Activated T-cell treated with anti-CD3 and anti-CD28 coated beads, Interleukin-2, amount 50 U/mL, for 24 hours (primary cell): Measurements from ENCODE around the gene C2.
"Not testable (repeated sequence)": the region's sequence is repeated elsewhere in the genome, so short reads cannot be mapped to it uniquely, and the experiment has no call there.

Source experiments
- DNase-seq: peaks from one replicate; pipeline ENCODE4 v3.0.0-alpha.2; 2020
- H3K27ac Mint-ChIP-seq: 2 replicates; pipeline ENCODE4 v1.8.0; 2020; ENCODE audit warnings: mild to moderate bottlenecking, mixed read lengths
- H3K27me3 Mint-ChIP-seq: 2 replicates; pipeline ENCODE4 v1.8.0; 2020; ENCODE audit warnings: mixed read lengths
- H3K36me3 Mint-ChIP-seq: 2 replicates; pipeline ENCODE4 v1.8.0; 2020; ENCODE audit warnings: low read depth, mixed read lengths
- H3K4me1 Mint-ChIP-seq: 2 replicates; pipeline ENCODE4 v1.8.0; 2020; ENCODE audit warnings: low read depth, mixed read lengths
- H3K4me3 Mint-ChIP-seq: 2 replicates; pipeline ENCODE4 v1.8.0; 2020; ENCODE audit warnings: mild to moderate bottlenecking, moderate library complexity, mixed read lengths
- H3K9me3 Mint-ChIP-seq: 2 replicates; pipeline ENCODE4 v1.8.0; 2020; ENCODE audit warnings: mixed read lengths

The C2 gene

GRCh38 chr6:31928672-31928939 lies 1.1 kb downstream of the C2 start:
- Mint-ChIP-seq H3K36me3 (no peaks in the 10 kb centered on the region), H3K27me3 (peaks cover 7% of the 10 kb centered on the region), H3K4me1 (no peaks in the 10 kb centered on the region), H3K4me3 (no peak overlapping the region), H3K27ac (no peak overlapping the region), H3K9me3 (no peaks in the 10 kb centered on the region)
- no peak for DNase-seq

GRCh38 chr6:31930962-31931361 lies 3.4 kb downstream of the C2 start:
- DNase-seq, result no peak
- H3K27me3 Mint-ChIP-seq, result peaks cover 7% of the 10 kb centered on the region
- H3K27ac Mint-ChIP-seq, result no peak overlapping the region
- no peaks in the 10 kb centered on the region for H3K36me3 Mint-ChIP-seq
- H3K4me1 Mint-ChIP-seq, result no peaks in the 10 kb centered on the region
- H3K4me3 Mint-ChIP-seq, result no peak overlapping the region
- no peaks in the 10 kb centered on the region for H3K9me3 Mint-ChIP-seq

GRCh38 chr6:31932137-31932536 lies 4.6 kb downstream of the C2 start:
- H3K36me3 Mint-ChIP-seq, H3K4me1 Mint-ChIP-seq, DNase-seq, H3K27ac Mint-ChIP-seq, H3K27me3 Mint-ChIP-seq, H3K9me3 Mint-ChIP-seq, H3K4me3 Mint-ChIP-seq: not testable (repeated sequence)

GRCh38 chr6:31933537-31933936 lies 6.0 kb downstream of the C2 start:
- DNase-seq, result no peak
- Mint-ChIP-seq H3K9me3 (no peaks in the 10 kb centered on the region), H3K4me3 (no peak overlapping the region), H3K36me3 (no peaks in the 10 kb centered on the region), H3K4me1 (no peaks in the 10 kb centered on the region), H3K27ac (no peak overlapping the region), H3K27me3 (peaks cover 7% of the 10 kb centered on the region)

- Mint-ChIP-seq H3K9me3 (no peaks in the 10 kb centered on the region), H3K4me3 (no peak overlapping the region), H3K27me3 (peaks cover 7% of the 10 kb centered on the region), H3K27ac (no peak overlapping the region), H3K4me1 (no peaks in the 10 kb centered on the region), H3K36me3 (no peaks in the 10 kb centered on the region)
- no peak for DNase-seq
Measured at GRCh38 chr6:31935021-31935420, 7.5 kb downstream of the C2 start.

- Mint-ChIP-seq H3K36me3 (no peaks in the 10 kb centered on the region), H3K9me3 (no peaks in the 10 kb centered on the region), H3K4me3 (no peak overlapping the region), H3K27me3 (peaks cover 7% of the 10 kb centered on the region), H3K4me1 (no peaks in the 10 kb centered on the region), H3K27ac (no peak overlapping the region)
- no peak for DNase-seq
Measured at GRCh38 chr6:31935823-31936222, 8.3 kb downstream of the C2 start.

GRCh38 chr6:31940256-31940664 lies 12.7 kb downstream of the C2 start:
- H3K4me3 Mint-ChIP-seq, result no peak overlapping the region
- peaks cover 18% of the 10 kb centered on the region for H3K27me3 Mint-ChIP-seq
- DNase-seq, result no peak
- H3K9me3 Mint-ChIP-seq, result no peaks in the 10 kb centered on the region
- H3K36me3 Mint-ChIP-seq, result no peaks in the 10 kb centered on the region
- H3K27ac Mint-ChIP-seq, result no peak overlapping the region
- H3K4me1 Mint-ChIP-seq, result peaks cover 2% of the 10 kb centered on the region

- H3K36me3 Mint-ChIP-seq, result no peaks in the 10 kb centered on the region
Measured at GRCh38 chr6:31943742-31944141, 16.2 kb downstream of the C2 start.

GRCh38 chr6:31945154-31945506 lies 17.6 kb downstream of the C2 start:
- Mint-ChIP-seq H3K9me3 (no peaks in the 10 kb centered on the region), H3K36me3 (no peaks in the 10 kb centered on the region), H3K4me3 (no peak overlapping the region), H3K27me3 (peaks cover 19% of the 10 kb centered on the region), H3K4me1 (peaks cover 8% of the 10 kb centered on the region), H3K27ac (no peak overlapping the region)
- DNase-seq, result no peak

More at GRCh38 chr6:31943742-31944141, 16.2 kb downstream of the C2 start:
- Mint-ChIP-seq H3K4me3 (no peak overlapping the region), H3K9me3 (no peaks in the 10 kb centered on the region), H3K27ac (no peak overlapping the region), H3K27me3 (peaks cover 19% of the 10 kb centered on the region), H3K4me1 (peaks cover 8% of the 10 kb centered on the region)
- DNase-seq, result no peak

GRCh38 chr6:31945507-31946369 lies 18.2 kb downstream of the C2 start, which contains the start of gene CFB:
CFB (plus strand) TSS chr6:31946095; CDS start chr6:31946222, 127 bp downstream.
- DNase-seq, result no peak
- H3K27me3 Mint-ChIP-seq, result peaks cover 19% of the 10 kb centered on the region
- peaks cover 3% of the 10 kb centered on the region for H3K36me3 Mint-ChIP-seq
- H3K9me3 Mint-ChIP-seq, result no peaks in the 10 kb centered on the region
- no peak within 1 kb of the TSS for H3K4me3 Mint-ChIP-seq
- peak within 1 kb of the TSS; percentile 41 for H3K27ac Mint-ChIP-seq
- peaks cover 8% of the 10 kb centered on the region for H3K4me1 Mint-ChIP-seq

GRCh38 chr6:31946370-31946885 lies 18.9 kb downstream of the C2 start:
- Mint-ChIP-seq H3K27me3 (peaks cover 19% of the 10 kb centered on the region), H3K9me3 (no peaks in the 10 kb centered on the region), H3K27ac (peak overlapping the region; percentile 0), H3K4me3 (no peak overlapping the region), H3K4me1 (peaks cover 8% of the 10 kb centered on the region), H3K36me3 (peaks cover 10% of the 10 kb centered on the region)
- no peak for DNase-seq

- peaks cover 17% of the 10 kb centered on the region for H3K36me3 Mint-ChIP-seq
- peaks cover 8% of the 10 kb centered on the region for H3K4me1 Mint-ChIP-seq
- no peak for DNase-seq
- no peak overlapping the region for H3K27ac Mint-ChIP-seq
- peaks cover 17% of the 10 kb centered on the region for H3K27me3 Mint-ChIP-seq
- no peaks in the 10 kb centered on the region for H3K9me3 Mint-ChIP-seq
- no peak overlapping the region for H3K4me3 Mint-ChIP-seq
Measured at GRCh38 chr6:31947070-31947675, 19.7 kb downstream of the C2 start.

- H3K4me1 Mint-ChIP-seq, result peaks cover 8% of the 10 kb centered on the region
- no peak for DNase-seq
- peaks cover 24% of the 10 kb centered on the region for H3K36me3 Mint-ChIP-seq
- H3K27me3 Mint-ChIP-seq, result peaks cover 11% of the 10 kb centered on the region
- no peak overlapping the region for H3K27ac Mint-ChIP-seq
- H3K4me3 Mint-ChIP-seq, result no peak overlapping the region
- H3K9me3 Mint-ChIP-seq, result no peaks in the 10 kb centered on the region
Measured at GRCh38 chr6:31947864-31948263, 20.3 kb downstream of the C2 start.

- Mint-ChIP-seq H3K9me3 (no peaks in the 10 kb centered on the region), H3K27ac (no peak overlapping the region), H3K27me3 (peaks cover 11% of the 10 kb centered on the region), H3K4me3 (no peak overlapping the region), H3K36me3 (peaks cover 29% of the 10 kb centered on the region), H3K4me1 (peaks cover 8% of the 10 kb centered on the region)
- DNase-seq, result no peak
Measured at GRCh38 chr6:31948306-31948705, 20.8 kb downstream of the C2 start.

- Mint-ChIP-seq H3K27me3 (peaks cover 8% of the 10 kb centered on the region), H3K27ac (no peak overlapping the region), H3K36me3 (peaks cover 34% of the 10 kb centered on the region), H3K4me1 (peaks cover 8% of the 10 kb centered on the region), H3K4me3 (no peak overlapping the region), H3K9me3 (no peaks in the 10 kb centered on the region)
- DNase-seq, result no peak
Measured at GRCh38 chr6:31948753-31949413, 21.4 kb downstream of the C2 start.
